ENCODE data around the gene PREB. TPM values are rescaled to one million over a fixed set of nuclear protein-coding genes. Genes with fewer than 3 reads are reported as not detected.
A peak's percentile ranks its signal among the peaks of the same experiment; 100 is the strongest.

Gene PREB
- total and polyA plus RNA-seq, 2 of the 13 experiments (the other 11 are each of a cell fraction or from before 2014, with no cell fraction given), result 112 to 192 TPM

DNA sequence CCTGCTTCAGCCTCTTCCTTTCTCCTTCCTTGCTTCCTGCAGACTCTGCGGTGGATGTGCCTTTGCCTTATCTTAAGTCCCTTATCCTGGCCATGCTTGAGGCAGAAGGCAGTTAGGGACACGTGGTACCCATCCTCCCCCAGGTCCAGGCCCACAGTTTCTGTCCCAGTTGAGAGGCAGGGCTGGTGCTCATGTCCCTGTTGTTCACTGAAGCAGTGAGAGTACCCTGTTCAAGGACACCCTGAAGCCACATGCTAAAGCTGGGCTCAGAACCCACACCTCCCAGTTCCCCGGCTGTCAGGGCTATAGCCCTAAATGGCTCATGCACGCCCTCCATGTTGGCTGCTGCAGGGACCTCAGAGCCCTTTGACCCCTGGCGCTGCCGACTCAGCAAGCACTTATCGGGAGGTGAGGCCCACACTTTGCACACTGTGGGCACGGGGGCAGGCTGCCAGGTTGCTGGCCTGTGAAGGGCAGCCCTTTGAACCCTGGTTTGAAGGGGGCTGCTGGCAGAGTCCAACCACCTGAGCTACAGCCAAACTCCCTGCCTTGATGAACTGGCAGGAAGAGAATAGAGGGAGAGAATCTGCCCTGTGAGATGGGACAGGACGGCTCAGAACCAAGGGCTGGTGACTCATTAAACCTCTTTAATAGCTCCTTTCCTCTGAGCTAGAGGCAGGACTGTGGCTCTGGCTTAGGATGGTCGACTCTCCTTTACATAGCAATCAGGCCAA, 41.6 kb downstream of the PREB start (continued):
- peak; percentile 69 for TF ChIP-seq FOXO1 (CRISPR knock-in tag; IDR thresholded peaks at IDR 0.05)
- peak; percentile 63; the same call in 1 of the 2 replicates for TF ChIP-seq PRMT3 (CRISPR knock-in tag; IDR thresholded peaks at IDR 0.05; ENCODE audit: borderline replicate concordance, low read depth)
- no peak; the same call in 1 of the 2 replicates for TF ChIP-seq ZSCAN25 (CRISPR knock-in tag; IDR thresholded peaks at IDR 0.05)
- peak; percentile 67 for TF ChIP-seq GABPB1 (CRISPR knock-in tag; IDR thresholded peaks at IDR 0.05)
- TF ChIP-seq ZNF652 (CRISPR knock-in tag; IDR thresholded peaks at IDR 0.05; ENCODE audit: borderline replicate concordance, low read depth), result no peak; the same call in 1 of the 2 replicates
- TF ChIP-seq, protein P1, sequence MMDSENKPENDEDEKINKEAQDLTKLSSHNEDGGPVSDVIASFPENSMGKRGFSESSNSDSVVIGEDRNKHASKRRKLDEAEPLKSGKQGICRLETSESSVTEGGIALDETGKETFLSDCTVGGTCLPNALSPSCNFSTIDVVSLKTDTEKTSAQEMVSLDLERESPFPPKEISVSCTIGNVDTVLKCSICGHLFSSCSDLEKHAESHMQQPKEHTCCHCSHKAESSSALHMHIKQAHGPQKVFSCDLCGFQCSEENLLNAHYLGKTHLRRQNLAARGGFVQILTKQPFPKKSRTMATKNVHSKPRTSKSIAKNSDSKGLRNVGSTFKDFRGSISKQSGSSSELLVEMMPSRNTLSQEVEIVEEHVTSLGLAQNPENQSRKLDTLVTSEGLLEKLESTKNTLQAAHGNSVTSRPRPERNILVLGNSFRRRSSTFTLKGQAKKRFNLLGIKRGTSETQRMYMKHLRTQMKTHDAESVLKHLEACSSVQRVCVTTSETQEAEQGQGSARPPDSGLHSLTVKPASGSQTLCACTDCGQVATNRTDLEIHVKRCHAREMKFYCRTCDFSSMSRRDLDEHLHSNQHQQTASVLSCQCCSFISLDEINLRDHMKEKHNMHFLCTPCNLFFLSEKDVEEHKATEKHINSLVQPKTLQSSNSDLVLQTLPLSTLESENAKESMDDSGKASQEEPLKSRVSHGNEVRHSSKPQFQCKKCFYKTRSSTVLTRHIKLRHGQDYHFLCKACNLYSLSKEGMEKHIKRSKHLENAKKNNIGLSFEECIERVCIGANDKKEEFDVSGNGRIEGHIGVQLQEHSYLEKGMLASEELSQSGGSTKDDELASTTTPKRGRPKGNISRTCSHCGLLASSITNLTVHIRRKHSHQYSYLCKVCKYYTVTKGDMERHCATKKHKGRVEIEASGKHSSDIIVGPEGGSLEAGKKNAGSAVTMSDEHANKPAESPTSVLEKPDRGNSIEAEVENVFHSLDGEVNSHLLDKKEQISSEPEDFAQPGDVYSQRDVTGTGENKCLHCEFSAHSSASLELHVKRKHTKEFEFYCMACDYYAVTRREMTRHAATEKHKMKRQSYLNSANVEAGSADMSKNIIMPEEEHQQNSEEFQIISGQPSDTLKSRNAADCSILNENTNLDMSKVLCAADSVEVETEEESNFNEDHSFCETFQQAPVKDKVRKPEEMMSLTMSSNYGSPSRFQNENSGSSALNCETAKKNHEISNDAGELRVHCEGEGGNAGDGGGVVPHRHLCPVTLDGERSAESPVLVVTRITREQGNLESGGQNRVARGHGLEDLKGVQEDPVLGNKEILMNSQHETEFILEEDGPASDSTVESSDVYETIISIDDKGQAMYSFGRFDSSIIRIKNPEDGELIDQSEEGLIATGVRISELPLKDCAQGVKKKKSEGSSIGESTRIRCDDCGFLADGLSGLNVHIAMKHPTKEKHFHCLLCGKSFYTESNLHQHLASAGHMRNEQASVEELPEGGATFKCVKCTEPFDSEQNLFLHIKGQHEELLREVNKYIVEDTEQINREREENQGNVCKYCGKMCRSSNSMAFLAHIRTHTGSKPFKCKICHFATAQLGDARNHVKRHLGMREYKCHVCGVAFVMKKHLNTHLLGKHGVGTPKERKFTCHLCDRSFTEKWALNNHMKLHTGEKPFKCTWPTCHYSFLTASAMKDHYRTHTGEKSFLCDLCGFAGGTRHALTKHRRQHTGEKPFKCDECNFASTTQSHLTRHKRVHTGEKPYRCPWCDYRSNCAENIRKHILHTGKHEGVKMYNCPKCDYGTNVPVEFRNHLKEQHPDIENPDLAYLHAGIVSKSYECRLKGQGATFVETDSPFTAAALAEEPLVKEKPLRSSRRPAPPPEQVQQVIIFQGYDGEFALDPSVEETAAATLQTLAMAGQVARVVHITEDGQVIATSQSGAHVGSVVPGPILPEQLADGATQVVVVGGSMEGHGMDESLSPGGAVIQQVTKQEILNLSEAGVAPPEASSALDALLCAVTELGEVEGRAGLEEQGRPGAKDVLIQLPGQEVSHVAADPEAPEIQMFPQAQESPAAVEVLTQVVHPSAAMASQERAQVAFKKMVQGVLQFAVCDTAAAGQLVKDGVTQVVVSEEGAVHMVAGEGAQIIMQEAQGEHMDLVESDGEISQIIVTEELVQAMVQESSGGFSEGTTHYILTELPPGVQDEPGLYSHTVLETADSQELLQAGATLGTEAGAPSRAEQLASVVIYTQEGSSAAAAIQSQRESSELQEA (CRISPR knock-in tag; IDR thresholded peaks at IDR 0.05; ENCODE audit: not compliant biosample characterization), result peak; percentile 82
- no peak; the same call in 1 of the 2 replicates for TF ChIP-seq HOXA5 (CRISPR knock-in tag; IDR thresholded peaks at IDR 0.05)
- TF ChIP-seq, protein P2, sequence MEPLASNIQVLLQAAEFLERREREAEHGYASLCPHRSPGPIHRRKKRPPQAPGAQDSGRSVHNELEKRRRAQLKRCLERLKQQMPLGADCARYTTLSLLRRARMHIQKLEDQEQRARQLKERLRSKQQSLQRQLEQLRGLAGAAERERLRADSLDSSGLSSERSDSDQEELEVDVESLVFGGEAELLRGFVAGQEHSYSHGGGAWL (CRISPR knock-in tag; IDR thresholded peaks at IDR 0.05), result no peak
- TF ChIP-seq, protein P3, sequence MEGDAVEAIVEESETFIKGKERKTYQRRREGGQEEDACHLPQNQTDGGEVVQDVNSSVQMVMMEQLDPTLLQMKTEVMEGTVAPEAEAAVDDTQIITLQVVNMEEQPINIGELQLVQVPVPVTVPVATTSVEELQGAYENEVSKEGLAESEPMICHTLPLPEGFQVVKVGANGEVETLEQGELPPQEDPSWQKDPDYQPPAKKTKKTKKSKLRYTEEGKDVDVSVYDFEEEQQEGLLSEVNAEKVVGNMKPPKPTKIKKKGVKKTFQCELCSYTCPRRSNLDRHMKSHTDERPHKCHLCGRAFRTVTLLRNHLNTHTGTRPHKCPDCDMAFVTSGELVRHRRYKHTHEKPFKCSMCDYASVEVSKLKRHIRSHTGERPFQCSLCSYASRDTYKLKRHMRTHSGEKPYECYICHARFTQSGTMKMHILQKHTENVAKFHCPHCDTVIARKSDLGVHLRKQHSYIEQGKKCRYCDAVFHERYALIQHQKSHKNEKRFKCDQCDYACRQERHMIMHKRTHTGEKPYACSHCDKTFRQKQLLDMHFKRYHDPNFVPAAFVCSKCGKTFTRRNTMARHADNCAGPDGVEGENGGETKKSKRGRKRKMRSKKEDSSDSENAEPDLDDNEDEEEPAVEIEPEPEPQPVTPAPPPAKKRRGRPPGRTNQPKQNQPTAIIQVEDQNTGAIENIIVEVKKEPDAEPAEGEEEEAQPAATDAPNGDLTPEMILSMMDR (CRISPR knock-in tag; IDR thresholded peaks at IDR 0.05), result peak; percentile 47
- no peak for TF ChIP-seq FOXA1 (IDR thresholded peaks at IDR 0.05)
- no peak for TF ChIP-seq FOXA1 (CRISPR knock-in tag; IDR thresholded peaks at IDR 0.05)
- TF ChIP-seq ZIK1 (CRISPR knock-in tag; IDR thresholded peaks at IDR 0.05; ENCODE audit: borderline replicate concordance, low read depth), result peak; percentile 80
- TF ChIP-seq SRF (IDR thresholded peaks at IDR 0.05; ENCODE audit: low read depth, low read length), result peak; percentile 70
- TF ChIP-seq SMAD3 (CRISPR knock-in tag; IDR thresholded peaks at IDR 0.05), result no peak
- TF ChIP-seq, protein P4, sequence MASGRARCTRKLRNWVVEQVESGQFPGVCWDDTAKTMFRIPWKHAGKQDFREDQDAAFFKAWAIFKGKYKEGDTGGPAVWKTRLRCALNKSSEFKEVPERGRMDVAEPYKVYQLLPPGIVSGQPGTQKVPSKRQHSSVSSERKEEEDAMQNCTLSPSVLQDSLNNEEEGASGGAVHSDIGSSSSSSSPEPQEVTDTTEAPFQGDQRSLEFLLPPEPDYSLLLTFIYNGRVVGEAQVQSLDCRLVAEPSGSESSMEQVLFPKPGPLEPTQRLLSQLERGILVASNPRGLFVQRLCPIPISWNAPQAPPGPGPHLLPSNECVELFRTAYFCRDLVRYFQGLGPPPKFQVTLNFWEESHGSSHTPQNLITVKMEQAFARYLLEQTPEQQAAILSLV (CRISPR knock-in tag; IDR thresholded peaks at IDR 0.05; ENCODE audit: borderline replicate concordance), result 0 out of 2 replicates have a peak, but pooled peaks have one; percentile 22
- TF ChIP-seq ZNF773 (CRISPR knock-in tag; IDR thresholded peaks at IDR 0.05; ENCODE audit: borderline replicate concordance), result no peak
- no peak for TF ChIP-seq KDM5A (IDR thresholded peaks at IDR 0.05; ENCODE audit: borderline replicate concordance, low read length)
- TF ChIP-seq ZBTB20 (CRISPR knock-in tag; IDR thresholded peaks at IDR 0.05; ENCODE audit: borderline replicate concordance, low read depth), result peak; percentile 76

Measured in HepG2 (cell line).